ENCODE data around the gene KLHL14.

DNA sequence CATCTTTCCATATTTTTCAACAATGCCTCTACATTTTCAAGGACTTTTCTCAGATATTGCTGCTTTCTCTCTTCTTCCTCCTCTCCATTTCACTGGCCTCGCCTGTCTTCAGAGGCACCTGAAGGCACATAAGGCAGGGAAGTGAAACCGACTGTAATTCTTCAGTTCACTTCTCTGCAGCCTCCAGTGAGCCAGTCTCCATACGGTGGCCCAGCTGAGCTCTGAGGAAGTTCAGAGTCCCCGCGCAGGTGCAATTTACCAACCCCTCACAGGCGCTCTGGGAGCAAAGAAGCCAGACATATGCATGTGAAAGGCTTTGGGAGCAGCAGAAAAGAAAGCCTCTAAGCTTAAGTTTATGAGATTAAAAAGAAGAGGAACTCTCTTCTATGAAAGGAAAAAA, 12.4 kb downstream of the KLHL14 start:
- TF ChIP-seq, protein P1, sequence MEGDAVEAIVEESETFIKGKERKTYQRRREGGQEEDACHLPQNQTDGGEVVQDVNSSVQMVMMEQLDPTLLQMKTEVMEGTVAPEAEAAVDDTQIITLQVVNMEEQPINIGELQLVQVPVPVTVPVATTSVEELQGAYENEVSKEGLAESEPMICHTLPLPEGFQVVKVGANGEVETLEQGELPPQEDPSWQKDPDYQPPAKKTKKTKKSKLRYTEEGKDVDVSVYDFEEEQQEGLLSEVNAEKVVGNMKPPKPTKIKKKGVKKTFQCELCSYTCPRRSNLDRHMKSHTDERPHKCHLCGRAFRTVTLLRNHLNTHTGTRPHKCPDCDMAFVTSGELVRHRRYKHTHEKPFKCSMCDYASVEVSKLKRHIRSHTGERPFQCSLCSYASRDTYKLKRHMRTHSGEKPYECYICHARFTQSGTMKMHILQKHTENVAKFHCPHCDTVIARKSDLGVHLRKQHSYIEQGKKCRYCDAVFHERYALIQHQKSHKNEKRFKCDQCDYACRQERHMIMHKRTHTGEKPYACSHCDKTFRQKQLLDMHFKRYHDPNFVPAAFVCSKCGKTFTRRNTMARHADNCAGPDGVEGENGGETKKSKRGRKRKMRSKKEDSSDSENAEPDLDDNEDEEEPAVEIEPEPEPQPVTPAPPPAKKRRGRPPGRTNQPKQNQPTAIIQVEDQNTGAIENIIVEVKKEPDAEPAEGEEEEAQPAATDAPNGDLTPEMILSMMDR (IDR thresholded peaks at IDR 0.05): no peak
- no peak for TF ChIP-seq EZH2 (IDR thresholded peaks at IDR 0.05)
- TF ChIP-seq EZH2phosphoT487 (IDR thresholded peaks at IDR 0.05): no peak

Data from neural progenitor cell (in vitro differentiated cells).